GM12878 (cell line): ENCODE measurements around the gene ANO3. TPM values are rescaled to one million over a fixed set of nuclear protein-coding genes. Genes with fewer than 3 reads are reported as not detected.

Source experiments
- BHLHE40 ChIP-seq, 2 experiments: fragments of 450-650 bp in 1 of 2; IDR thresholded peaks; 2 replicates each; pipeline ENCODE4 v1.6.1; 2011 to 2017; ENCODE audit warnings: low read depth in 2 of 2, borderline replicate concordance in 1 of 2, improper control_type of control experiment in 1 of 2, low read length in 1 of 2, mild to moderate bottlenecking in 1 of 2
- ELK1 ChIP-seq: IDR thresholded peaks from 2 replicates; pipeline ENCODE4 v1.6.1; 2012; ENCODE audit warnings: low read depth, low read length, improper control_type of control experiment
- IKZF2 ChIP-seq, 2 experiments: fragments of 450-650 bp; IDR thresholded peaks; 2 replicates each; pipeline ENCODE4 v1.6.1; 2017; ENCODE audit warnings: mild to moderate bottlenecking in 2 of 2, moderate library complexity in 2 of 2
- IRF5 ChIP-seq: fragments of 450-650 bp; IDR thresholded peaks from 2 replicates; pipeline ENCODE4 v1.6.1; 2017; ENCODE audit warnings: borderline replicate concordance
- SPI1 ChIP-seq: IDR thresholded peaks from 2 replicates; pipeline ENCODE4 v1.6.1; 2011; ENCODE audit warnings: low read depth, mild to moderate bottlenecking, low read length, moderate library complexity, borderline replicate concordance; ENCODE audit not compliant: insufficient read depth
- STAT1 ChIP-seq: fragments of 450-650 bp; conservative IDR thresholded peaks from 2 replicates; pipeline ENCODE4 v1.6.1; 2014; ENCODE audit warnings: antibody characterized with exemption, mild to moderate bottlenecking
- USF2 ChIP-seq: IDR thresholded peaks from 2 replicates; pipeline ENCODE4 v1.6.1; 2011; ENCODE audit warnings: low read depth, low read length, improper control_type of control experiment, borderline replicate concordance
- ZBTB40 ChIP-seq: fragments of 450-650 bp; IDR thresholded peaks from 2 replicates; pipeline ENCODE4 v1.6.1; 2016; ENCODE audit warnings: mild to moderate bottlenecking, moderate library complexity, borderline replicate concordance
- polyA plus RNA-seq, 11 experiments: library from polyadenylated mRNA; depleted of rRNA in 4 of 11; unstranded in 6 of 11; stranded (reverse) in 5 of 11; fragments of >200 nt; fragmentation: Nextera tagmentation in 4 of 11; fragmentation: Illumina TruSeq in 1 of 11; extraction: Ambion mirVana in 4 of 11; extraction: Trizol in 1 of 11; gene quantifications; 1 replicate in 1 of 11; 2 replicates in 10 of 11; pipeline versions ENCODE4 v1.2.1 to v1.2.3, GENCODE V29; 2011 to 2016; ENCODE audit warnings: inconsistent platforms in 2 of 11, missing spikeins in 2 of 11, low read depth in 1 of 11
- total RNA-seq, 4 experiments: library from RNA; depleted of rRNA in 3 of 4; stranded (reverse); fragments of >200 nt in 3 of 4; fragmentation: Illumina TruSeq in 1 of 4; extraction: Trizol in 1 of 4; gene quantifications; 2 replicates each; pipeline versions ENCODE4 v1.2.1 to v1.2.3, GENCODE V29; 2013 to 2021

Gene ANO3
- total and polyA plus RNA-seq, 10 of the 15 experiments (the other 5 are each of a cell fraction or from before 2014, with no cell fraction given) = 0.13 to 5.9 (median 0.44) TPM

- no peak for TF ChIP-seq ZBTB40
- TF ChIP-seq STAT1 = no peak
- no peak for TF ChIP-seq ELK1
- TF ChIP-seq IKZF2 (IDR thresholded peaks at IDR 0.05) = peak in 1 of 2 experiments; percentile 21; a peak in 2 of 4 replicates
- TF ChIP-seq IRF5 = no peak
- TF ChIP-seq USF2 = no peak
- TF ChIP-seq BHLHE40 (IDR thresholded peaks at IDR 0.05; ENCODE audit: borderline replicate concordance in 1 of 2, low read depth in 2 of 2, low read length in 1 of 2) = peak in 1 of 2 experiments; percentile 33; a peak in 1 of 4 replicates
- TF ChIP-seq SPI1 = peak; percentile 25; the same call in 1 of the 2 replicates
Measured at GRCh38 chr11:26571861-26572654, 240.1 kb downstream of the ANO3 start, which contains the start of gene MUC15 (continued).
